GM20431 (cell line): ENCODE results near the gene PTH.

Experiments
- in situ Hi-C: fragments of 300-500 bp; cut with MseI, MboI; formaldehyde crosslinking; loops from one replicate; pipeline ENCODE4 v1.15.0; 2020; ENCODE audit warnings: low sequenced_read_pairs; ENCODE audit not compliant: unreplicated experiment

The PTH gene

GRCh38 chr11:13450832-13451397 lies 44.9 kb downstream of the PTH start:
- in situ Hi-C loops, result no loop called here

- in situ Hi-C loops, result no loop called here
Observed at GRCh38 chr11:13449522-13449921, 46.3 kb downstream of the PTH start.

- in situ Hi-C loops, result no loop called here
Observed at GRCh38 chr11:13448876-13449275, 46.9 kb downstream of the PTH start.

GRCh38 chr11:13446444-13446843 lies 49.4 kb downstream of the PTH start:
- in situ Hi-C loops, result no loop called here

- in situ Hi-C loops, result no loop called here
Observed at GRCh38 chr11:13445588-13445987, 50.2 kb downstream of the PTH start.
